H1 (cell line): ENCODE data around the gene METTL25B. TPM values are rescaled to one million over a fixed set of nuclear protein-coding genes. Genes with fewer than 3 reads are reported as not detected.

Experiments used
- CTCF ChIA-PET: fragments of 300-600 bp; sonication (Branson Sonifier 250); formaldehyde crosslinking; loops from one replicate; lab custom pipeline; 2021; ENCODE audit not compliant: partially characterized antibody; lab: Charles Lee
- POLR2A ChIA-PET: fragments of 300-600 bp; sonication (Branson Sonifier 250); formaldehyde crosslinking; loops from one replicate; lab custom pipeline; 2021; ENCODE audit warnings: inconsistent platforms; ENCODE audit not compliant: partially characterized antibody; lab: Charles Lee
- DNase-seq, 2 experiments: peaks; one replicate each; pipeline versions ENCODE4 v3.0.0 to v3.0.0-alpha.2; 2010 to 2022; ENCODE audit warnings: low spot score in 2 of 2, low read depth in 1 of 2, mixed read lengths in 1 of 2
- FAIRE-seq: peaks from 2 replicates; lab custom pipeline; 2011; peaks lifted over from hg19 to GRCh38; lab: Jason Lieb, UNC
- H2AFZ ChIP-seq: 2 replicates; pipeline ENCODE4 v1.8.1; 2012; ENCODE audit warnings: low read length, inconsistent platforms
- H2AK5ac ChIP-seq: 2 replicates; pipeline ENCODE4 v1.6.1; 2013; ENCODE audit warnings: low read depth, low read length
- H2BK120ac ChIP-seq: replicated peaks from 2 replicates; pipeline ENCODE3; 2013; ENCODE audit warnings: low read depth, low read length, inconsistent platforms
- H2BK12ac ChIP-seq: 2 replicates; pipeline ENCODE4 v1.6.1; 2013; ENCODE audit warnings: low read depth, low read length
- H2BK15ac ChIP-seq: 2 replicates; pipeline ENCODE4 v1.6.1; 2013; ENCODE audit warnings: low read length
- H2BK20ac ChIP-seq: 2 replicates; pipeline ENCODE4 v1.6.1; 2013; ENCODE audit warnings: low read length
- H2BK5ac ChIP-seq: 2 replicates; pipeline ENCODE4 v1.6.1; 2013; ENCODE audit warnings: low read depth, low read length
- H3K14ac ChIP-seq: 2 replicates; pipeline ENCODE4 v1.6.1; 2013; ENCODE audit warnings: inconsistent platforms; ENCODE audit not compliant: insufficient read length
- H3K18ac ChIP-seq: 2 replicates; pipeline ENCODE4 v1.6.1; 2013; ENCODE audit warnings: low read length; ENCODE audit errors: extremely low read depth
- H3K23ac ChIP-seq: 2 replicates; pipeline ENCODE4 v1.6.1; 2013; ENCODE audit warnings: inconsistent platforms; ENCODE audit not compliant: insufficient read length
- H3K23me2 ChIP-seq: 2 replicates; pipeline ENCODE4 v1.6.1; 2013; ENCODE audit warnings: low read depth, low read length
- H3K27ac ChIP-seq: 2 replicates; pipeline ENCODE4 v1.6.1; 2011; ENCODE audit warnings: low read depth, low read length, inconsistent platforms
- H3K27me3 ChIP-seq, 4 experiments: replicated peaks in 1 of 4; 1 replicate in 1 of 4; 2 replicates in 3 of 4; pipeline versions ENCODE4 v1.6.1 to v1.8.1; 2011 to 2013; ENCODE audit warnings: low read length in 3 of 4, mild to moderate bottlenecking in 3 of 4, inconsistent platforms in 2 of 4, mixed read lengths in 2 of 4, moderate library complexity in 1 of 4; ENCODE audit not compliant: control insufficient read depth in 3 of 4, insufficient read depth in 3 of 4; ENCODE audit errors: extremely low read depth in 1 of 4
- H3K36me3 ChIP-seq, 4 experiments: 2 replicates each; pipeline versions ENCODE4 v1.6.1 to v1.8.1; 2011 to 2013; ENCODE audit warnings: mild to moderate bottlenecking in 4 of 4, low read length in 3 of 4, moderate library complexity in 2 of 4, control low read depth in 1 of 4, inconsistent platforms in 1 of 4; ENCODE audit not compliant: insufficient read depth in 4 of 4, control insufficient read depth in 2 of 4
- H3K4ac ChIP-seq: replicated peaks from 2 replicates; pipeline ENCODE3; 2013; ENCODE audit warnings: low read length, low read depth, mixed read lengths, inconsistent platforms; ENCODE audit not compliant: insufficient read length
- H3K4me1 ChIP-seq, 4 experiments: replicated peaks in 1 of 4; 1 replicate in 1 of 4; 2 replicates in 3 of 4; pipeline versions ENCODE4 v1.6.1 to v1.8.1; 2011 to 2013; ENCODE audit warnings: low read length in 3 of 4, inconsistent platforms in 2 of 4, mixed read lengths in 1 of 4; ENCODE audit not compliant: insufficient read depth in 4 of 4, control insufficient read depth in 3 of 4
- H3K4me2 ChIP-seq, 2 experiments: 2 replicates each; pipeline versions ENCODE4 v1.6.1 to v1.8.1; 2011 to 2013; ENCODE audit warnings: low read depth in 2 of 2, low read length in 2 of 2, control low read depth in 1 of 2, inconsistent platforms in 1 of 2, mild to moderate bottlenecking in 1 of 2; ENCODE audit not compliant: insufficient read depth in 1 of 2
- H3K4me3 ChIP-seq, 4 experiments: fragments of 200-600, 300-600 bp in 1 of 4; sonication (generic), shearing (Covaris generic), sonication (Bioruptor Twin) in 1 of 4; 2 replicates each; pipeline versions ENCODE4 v1.5.1 to v1.8.1; 2011 to 2016; ENCODE audit warnings: low read length in 4 of 4, low read depth in 3 of 4, control low read depth in 2 of 4, inconsistent platforms in 2 of 4, mild to moderate bottlenecking in 2 of 4, mixed read lengths in 1 of 4, moderate library complexity in 1 of 4; ENCODE audit not compliant: insufficient read depth in 2 of 4; ENCODE audit errors: extremely low read depth in 1 of 4
- H3K56ac ChIP-seq: replicated peaks from 2 replicates; pipeline ENCODE3; 2013; ENCODE audit warnings: low read depth, mild to moderate bottlenecking, mixed read lengths, low read length, inconsistent platforms; ENCODE audit not compliant: insufficient read length
- H3K79me1 ChIP-seq: 2 replicates; pipeline ENCODE4 v1.6.1; 2013; ENCODE audit warnings: low read depth, low read length, control low read depth
- H3K79me2 ChIP-seq, 2 experiments: 2 replicates each; pipeline versions ENCODE4 v1.6.1 to v1.8.1; 2012 to 2013; ENCODE audit warnings: low read length in 2 of 2, mild to moderate bottlenecking in 2 of 2, inconsistent platforms in 1 of 2; ENCODE audit not compliant: insufficient read depth in 2 of 2, control insufficient read depth in 1 of 2
- H3K9ac ChIP-seq, 4 experiments: replicated peaks in 1 of 4; 1 replicate in 1 of 4; 2 replicates in 3 of 4; pipeline versions ENCODE4 v1.6.1 to v1.8.1; 2011 to 2013; ENCODE audit warnings: low read depth in 3 of 4, low read length in 3 of 4, control low read depth in 2 of 4, mild to moderate bottlenecking in 2 of 4, moderate library complexity in 2 of 4, inconsistent platforms in 1 of 4; ENCODE audit errors: extremely low read depth in 1 of 4
- H3K9me3 ChIP-seq, 2 experiments: 2 replicates each; pipeline versions ENCODE4 v1.6.1 to v1.8.1; 2012 to 2013; ENCODE audit warnings: mild to moderate bottlenecking in 2 of 2, moderate library complexity in 2 of 2, control low read depth in 1 of 2, inconsistent platforms in 1 of 2, low read depth in 1 of 2, low read length in 1 of 2, mixed read lengths in 1 of 2; ENCODE audit not compliant: insufficient read depth in 2 of 2
- H4K20me1 ChIP-seq, 2 experiments: replicated peaks in 1 of 2; 2 replicates each; pipeline versions ENCODE3 to v1.8.1; 2011 to 2013; ENCODE audit warnings: inconsistent platforms in 2 of 2, low read length in 2 of 2, mild to moderate bottlenecking in 1 of 2; ENCODE audit not compliant: insufficient read depth in 2 of 2, control insufficient read depth in 1 of 2
- H4K5ac ChIP-seq: 2 replicates; pipeline ENCODE4 v1.6.1; 2013; ENCODE audit warnings: low read length, low read depth, mixed read lengths, inconsistent platforms; ENCODE audit not compliant: insufficient read length
- H4K8ac ChIP-seq: 2 replicates; pipeline ENCODE4 v1.8.0; 2013; ENCODE audit warnings: mild to moderate bottlenecking, moderate library complexity, low read length, inconsistent platforms; ENCODE audit not compliant: insufficient read depth; ENCODE audit errors: extremely low read depth
- H4K91ac ChIP-seq: replicated peaks from 2 replicates; pipeline ENCODE3; 2013; ENCODE audit warnings: low read length, mixed read lengths, inconsistent platforms; ENCODE audit not compliant: insufficient read length
- CBX5 ChIP-seq: fragments of 300-800, 300-1000 bp; sonication (generic); IDR thresholded peaks from 2 replicates; pipeline ENCODE4 v1.7.1; 2016; ENCODE audit warnings: antibody characterized with exemption, low read length, low read depth
- EP300 ChIP-seq, 2 experiments: IDR thresholded peaks; 1 replicate in 1 of 2; 2 replicates in 1 of 2; pipeline ENCODE4 v1.6.1; 2011 to 2012; ENCODE audit warnings: low read depth in 2 of 2, low read length in 2 of 2, mild to moderate bottlenecking in 2 of 2, borderline replicate concordance in 1 of 2, inconsistent platforms in 1 of 2, moderate library complexity in 1 of 2
- FOSL1 ChIP-seq: IDR thresholded peaks from 2 replicates; pipeline ENCODE4 v1.6.1; 2011; ENCODE audit warnings: mild to moderate bottlenecking, low read depth, low read length, moderate library complexity; ENCODE audit not compliant: insufficient read depth
- KDM4A ChIP-seq: IDR thresholded peaks from one replicate; pipeline ENCODE4 v1.7.1; 2012; ENCODE audit warnings: low read depth, mild to moderate bottlenecking, moderate library complexity, low read length, inconsistent platforms; ENCODE audit not compliant: severe bottlenecking
- MAX ChIP-seq: IDR thresholded peaks from 2 replicates; pipeline ENCODE4 v1.6.1; 2012; ENCODE audit warnings: inconsistent platforms
- POLR2AphosphoS5 ChIP-seq: IDR thresholded peaks from 2 replicates; pipeline ENCODE4 v1.6.1; 2011; ENCODE audit warnings: low read depth, low read length
- SIX5 ChIP-seq: IDR thresholded peaks from 2 replicates; pipeline ENCODE4 v1.6.1; 2011; ENCODE audit warnings: mild to moderate bottlenecking, low read depth, low read length
- SP2 ChIP-seq: IDR thresholded peaks from 2 replicates; pipeline ENCODE4 v1.6.1; 2012; ENCODE audit warnings: mild to moderate bottlenecking, low read length, inconsistent platforms
- TBP ChIP-seq: IDR thresholded peaks from 2 replicates; pipeline ENCODE4 v1.6.1; 2011; ENCODE audit warnings: low read depth, low read length, improper control_type of control experiment
- WGBS, 2 experiments: shearing (Covaris generic) in 1 of 2; methylation state at CpG; one replicate each; pipeline versions ENCODE4 v1.1.6 to v1.1.7; 2013 to 2015; ENCODE audit warnings: low lambda C conversion rate in 2 of 2, mixed read lengths in 2 of 2, inconsistent platforms in 1 of 2, low coverage in 1 of 2, missing lambda C conversion rate in 1 of 2; ENCODE audit not compliant: insufficient replicate concordance in 2 of 2, insufficient coverage in 1 of 2, insufficient read length in 1 of 2; ENCODE audit errors: extremely low coverage in 1 of 2, missing lambda C conversion rate in 1 of 2; 5-methylcytosine and 5-hydroxymethylcytosine counted together
- polyA plus RNA-seq, 7 experiments: library from polyadenylated mRNA; depleted of rRNA in 3 of 7; stranded (reverse) in 5 of 7; unstranded in 2 of 7; fragments of >200 nt in 5 of 7; fragments of 200-250 nt in 2 of 7; gene quantifications; 1 replicate in 5 of 7; 2 replicates in 1 of 7; 4 replicates in 1 of 7; pipeline versions ENCODE4 v1.2.1 to v1.2.3, GENCODE V29; 2011 to 2013; ENCODE audit warnings: missing spikeins in 2 of 7, mixed read lengths in 2 of 7
- total RNA-seq: library from RNA; stranded (reverse); fragmentation: NEBNext Ultra II Directional; extraction: Animal tissue kit (Norgen Biotek cat#: 25700); gene quantifications from 2 replicates; pipeline ENCODE4 v1.2.1, GENCODE V29; 2021
- TF ChIP-seq, protein P1 (sequence below): IDR thresholded peaks from 2 replicates; pipeline ENCODE4 v1.6.1; 2011; ENCODE audit warnings: low read length, improper control_type of control experiment

METTL25B gene
- total and polyA plus RNA-seq, 2 of the 8 experiments (the other 6 are each of a cell fraction or from before 2014, with no cell fraction given): 28.4 to 30.1 TPM

DNA sequence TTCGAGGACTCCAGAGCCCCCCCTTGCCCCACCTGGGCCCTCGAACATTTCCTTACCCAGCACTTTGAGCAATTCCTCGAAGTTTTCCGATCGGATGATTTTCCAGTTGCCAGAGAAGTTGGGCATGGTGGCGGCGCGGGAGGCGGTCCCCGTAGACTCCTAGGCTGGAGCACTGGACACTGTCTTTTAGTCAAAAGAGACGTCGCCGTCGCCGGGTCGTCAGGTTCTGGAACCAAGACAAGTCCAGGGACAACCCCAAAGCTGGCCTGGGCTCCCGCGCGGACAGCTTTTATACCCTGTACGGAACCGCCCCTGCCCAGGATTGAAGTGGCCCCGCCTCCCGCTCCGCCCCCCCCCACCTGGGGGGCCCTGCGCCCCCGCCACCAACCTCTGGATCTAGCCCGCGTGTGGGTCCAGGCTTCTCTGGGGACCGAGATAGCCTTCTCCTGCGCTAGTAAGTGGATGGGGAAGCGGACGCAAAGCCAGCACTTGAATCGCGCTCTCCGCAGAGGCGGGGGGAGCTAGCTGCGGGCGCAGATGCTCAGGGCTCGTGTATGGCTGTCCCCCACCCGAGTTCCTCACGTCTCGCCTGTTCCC, 22.9 kb upstream of the METTL25B start, which contains the start of gene CRABP2:
Gene CRABP2 (minus strand): TSS at position 263 of the 597 bp plus-strand sequence. CDS start 137 bp downstream, at position 126.
- Histone ChIP-seq H4K91ac (peak within 1 kb of the TSS; percentile 99), H3K79me2 (peaks cover 7 to 24% of the 10 kb centered on the region in 2 experiments; a peak in 2 of 4 replicates), H3K36me3 (peaks cover 3 to 17% (median 8%) of the 10 kb centered on the region in 4 experiments), H4K8ac (peak within 1 kb of the TSS; percentile 85), H4K20me1 (peaks cover 6 to 14% of the 10 kb centered on the region in 2 experiments), H3K79me1 (peaks cover 4% of the 10 kb centered on the region; the same call in 1 of the 2 replicates), H3K4me3 (peak within 1 kb of the TSS; percentile 50 to 80 (median 70)), H3K18ac (peak within 1 kb of the TSS; percentile 97), H3K4me1 (peaks cover 27 to 53% (median 41%) of the 10 kb centered on the region in 4 experiments), H2BK120ac (peak within 1 kb of the TSS; percentile 45), H2BK5ac (peak within 1 kb of the TSS; percentile 99), H2AK5ac (0 out of 2 replicates have a peak within 1 kb of the TSS, but pooled peaks have one; percentile 45), H3K4ac (peak within 1 kb of the TSS; percentile 80), H3K23me2 (peaks cover 31% of the 10 kb centered on the region; the same call in 1 of the 2 replicates), H3K14ac (no peak within 1 kb of the TSS), H2BK15ac (peak within 1 kb of the TSS; percentile 81; the same call in 1 of the 2 replicates), H4K5ac (peak within 1 kb of the TSS; percentile 95), H2BK20ac (peak within 1 kb of the TSS; percentile 95), H3K23ac (no peak within 1 kb of the TSS), H3K56ac (peak within 1 kb of the TSS; percentile 83), H2AFZ (no peak within 1 kb of the TSS), H3K9ac (peak within 1 kb of the TSS; percentile 46 to 60 (median 55); a peak in 6 of 7 replicates), H2BK12ac (peak within 1 kb of the TSS; percentile 96; the same call in 1 of the 2 replicates), H3K4me2 (peak within 1 kb of the TSS; percentile 77 to 94), H3K27ac (peak within 1 kb of the TSS; percentile 79), H3K27me3 (peaks cover 0 to 19% (median 8%) of the 10 kb centered on the region in 4 experiments; a peak in 4 of 7 replicates), H3K9me3 (no peaks in the 10 kb centered on the region)
- ChIA-PET POLR2A (interaction anchor here (0.6 to 16.9 kb wide), 24 partner anchors 9 to 1482 kb away, joined by 3 to 530 read pairs (median 6); partner anchors contain the start of genes ISG20L2, METTL25B, MRPL24 and NES), CTCF (interaction anchor here (0.6 to 66.0 kb wide), 20 partner anchors 0 to 406 kb away, joined by 3 to 4284 read pairs (median 3); partner anchors contain the start of genes BCAN, CRABP2, INSRR and ISG20L2)
- FAIRE-seq: no peak
- WGBS, 2 experiments: 5% methylated on average over 23 of the region's 42 CpGs; no CpG with 5 or more reads in 1 of the 2 experiments
- DNase-seq: peak in 1 of 2 experiments; percentile 64
- TF ChIP-seq FOSL1: no peak
- TF ChIP-seq MAX: no peak
- no peak for TF ChIP-seq EP300 (IDR thresholded peaks at IDR 0.05; ENCODE audit: borderline replicate concordance in 1 of 2, low read depth in 2 of 2, low read length in 2 of 2)
- TF ChIP-seq, protein P1, sequence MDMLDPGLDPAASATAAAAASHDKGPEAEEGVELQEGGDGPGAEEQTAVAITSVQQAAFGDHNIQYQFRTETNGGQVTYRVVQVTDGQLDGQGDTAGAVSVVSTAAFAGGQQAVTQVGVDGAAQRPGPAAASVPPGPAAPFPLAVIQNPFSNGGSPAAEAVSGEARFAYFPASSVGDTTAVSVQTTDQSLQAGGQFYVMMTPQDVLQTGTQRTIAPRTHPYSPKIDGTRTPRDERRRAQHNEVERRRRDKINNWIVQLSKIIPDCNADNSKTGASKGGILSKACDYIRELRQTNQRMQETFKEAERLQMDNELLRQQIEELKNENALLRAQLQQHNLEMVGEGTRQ: no peak
- TF ChIP-seq POLR2AphosphoS5: peak; percentile 16; the same call in 1 of the 2 replicates
- no peak for TF ChIP-seq SP2
- TF ChIP-seq KDM4A: peak; percentile 51
- TF ChIP-seq TBP: peak; percentile 78
- TF ChIP-seq SIX5: no peak
- no peak for TF ChIP-seq CBX5
